Inferior parietal cortex (tissue), 1 donor: Measurements from ENCODE around the gene KIF1B.

ENCODE experiments used
- DNase-seq: peaks from one replicate; pipeline ENCODE4 v3.0.0-alpha.2; 2016; ENCODE audit errors: extremely low spot score

KIF1B gene

GRCh38 chr1:10209905-10210810 lies at the start of gene KIF1B:
TSS of gene KIF1B (plus strand) at chr1:10210570. CDS start at chr1:10232329, 21,759 bp downstream.
- DNase-seq: peak; percentile 98

DNA sequence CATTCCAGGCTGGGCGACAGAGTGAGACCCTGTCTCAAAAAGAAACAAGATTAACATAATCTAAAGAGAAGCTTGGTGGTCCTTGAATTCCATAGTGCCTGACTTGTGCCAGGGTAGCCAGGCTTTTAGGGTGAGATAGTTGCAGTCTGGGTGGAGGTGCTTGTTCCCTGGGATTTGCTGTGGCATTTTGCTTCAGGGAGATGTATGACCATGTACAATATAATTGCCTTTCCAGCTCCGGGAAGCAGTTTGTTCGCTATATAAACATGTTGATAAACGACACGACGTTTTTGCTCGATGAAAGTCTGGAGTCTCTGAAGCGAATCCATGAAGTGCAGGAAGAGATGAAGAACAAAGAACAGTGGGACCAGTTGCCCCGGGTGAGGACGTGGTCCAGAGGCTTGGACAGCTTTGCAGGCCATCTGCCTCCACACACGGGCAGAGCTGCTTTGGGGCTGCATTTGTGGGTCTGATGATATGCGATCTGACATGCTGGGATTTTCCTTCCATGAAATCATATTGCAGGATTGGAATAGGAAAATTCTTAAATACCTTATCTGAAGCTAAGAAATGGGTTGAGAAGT lies 49.4 kb upstream of the KIF1B start:
- DNase-seq: peak; percentile 57

GRCh38 chr1:10161541-10162290 lies 48.7 kb upstream of the KIF1B start:
- peak; percentile 20 for DNase-seq

DNA sequence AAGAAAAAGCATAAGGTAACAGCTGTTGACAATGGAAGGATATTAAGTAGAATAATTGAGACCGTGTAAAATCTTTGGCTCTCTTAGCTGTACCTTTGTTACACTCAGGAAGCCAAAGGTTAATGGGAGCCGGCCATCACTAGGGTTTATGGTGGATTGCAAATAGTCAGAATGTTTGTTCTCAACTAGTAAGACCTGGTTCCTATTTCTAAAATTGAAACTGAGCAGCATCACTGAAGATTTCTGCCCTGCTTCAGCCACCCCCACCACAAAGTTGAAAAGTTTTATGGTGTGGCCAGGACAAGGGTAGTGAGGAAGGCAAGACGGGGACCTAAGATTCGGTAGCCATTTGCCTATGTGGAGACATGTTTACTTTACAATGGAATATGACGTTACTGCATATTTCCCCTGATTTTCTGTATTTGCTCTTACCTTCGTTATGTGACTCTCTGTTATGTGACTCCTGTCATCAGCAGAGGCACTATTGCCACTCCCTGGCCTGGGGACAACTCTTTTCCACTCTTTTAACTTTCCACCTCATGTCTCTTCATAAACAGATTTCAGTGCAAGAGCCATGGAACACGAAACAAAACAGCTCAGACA lies 41.4 kb upstream of the KIF1B start:
- DNase-seq: no peak

DNA sequence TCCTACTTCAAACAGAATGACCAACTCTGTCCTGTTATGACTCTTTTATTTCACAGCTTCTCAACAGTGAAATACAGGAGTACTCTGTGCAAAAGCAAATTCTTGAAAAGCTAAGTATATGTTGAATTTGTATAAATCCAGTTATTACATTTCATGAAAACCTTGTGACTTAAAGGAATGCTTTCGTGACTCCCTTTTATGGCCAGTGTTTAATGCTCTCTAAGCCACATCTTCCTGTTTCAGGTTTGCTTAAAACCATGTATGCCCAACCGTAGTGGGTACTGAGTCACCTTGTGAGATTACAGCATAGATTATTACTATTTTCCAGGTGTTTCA lies 40.2 kb upstream of the KIF1B start:
- no peak for DNase-seq

- no peak for DNase-seq
These were observed 39.1 kb upstream of the KIF1B start for GRCh38 chr1:10171105-10171767.

- no peak for DNase-seq
These were observed 38.2 kb upstream of the KIF1B start for GRCh38 chr1:10171995-10172669.

- no peak for DNase-seq
These were observed 36.8 kb upstream of the KIF1B start for GRCh38 chr1:10173582-10173981.

DNA sequence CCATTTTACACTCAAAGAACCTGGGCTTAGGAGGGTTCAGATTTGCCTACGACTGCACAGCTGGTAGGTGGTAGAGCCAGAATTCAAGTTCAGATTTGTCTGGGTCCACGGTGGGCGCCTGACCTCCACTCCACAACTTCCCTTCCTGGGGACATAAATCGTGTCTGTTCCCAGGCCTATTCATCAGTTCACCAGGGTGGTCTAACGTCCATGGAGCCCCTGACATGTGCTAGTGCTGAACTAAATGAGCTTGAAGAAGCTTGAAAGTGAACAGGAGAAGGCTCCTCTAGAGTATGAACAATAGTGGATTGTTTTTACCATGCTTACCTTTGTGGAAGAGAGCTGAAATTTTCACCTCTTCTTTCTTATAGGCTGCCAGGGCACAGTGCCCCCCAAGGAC lies 32.5 kb upstream of the KIF1B start:
- DNase-seq: no peak

- peak; percentile 20 for DNase-seq
These were observed 31.6 kb upstream of the KIF1B start for GRCh38 chr1:10178597-10179405.

- peak; percentile 61 for DNase-seq
These were observed 30.8 kb upstream of the KIF1B start for GRCh38 chr1:10179406-10180091.

DNA sequence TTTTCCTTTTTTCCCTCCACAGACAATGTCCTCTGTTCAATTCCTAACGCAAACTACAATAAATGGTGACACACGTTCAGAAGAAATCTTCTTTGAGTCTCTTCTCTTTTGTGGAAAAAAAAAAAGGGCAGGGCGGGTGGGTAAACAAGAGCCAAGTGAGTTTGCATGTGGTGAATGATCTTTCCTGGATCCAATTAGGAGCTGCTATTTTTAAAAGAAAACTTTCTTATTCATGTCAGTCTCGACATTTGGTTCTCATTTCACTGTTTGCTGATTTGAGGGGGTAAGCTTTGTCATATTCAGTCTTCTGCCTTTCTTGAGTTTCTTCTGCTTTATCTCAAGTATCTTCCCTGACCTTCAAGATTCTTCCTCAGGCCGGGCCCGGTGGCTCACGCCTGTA lies 29.2 kb upstream of the KIF1B start:
- no peak for DNase-seq

- DNase-seq: no peak
These were observed 24.6 kb upstream of the KIF1B start for GRCh38 chr1:10185759-10186158.

- no peak for DNase-seq
These were observed 23.9 kb upstream of the KIF1B start for GRCh38 chr1:10186331-10187025.

DNA sequence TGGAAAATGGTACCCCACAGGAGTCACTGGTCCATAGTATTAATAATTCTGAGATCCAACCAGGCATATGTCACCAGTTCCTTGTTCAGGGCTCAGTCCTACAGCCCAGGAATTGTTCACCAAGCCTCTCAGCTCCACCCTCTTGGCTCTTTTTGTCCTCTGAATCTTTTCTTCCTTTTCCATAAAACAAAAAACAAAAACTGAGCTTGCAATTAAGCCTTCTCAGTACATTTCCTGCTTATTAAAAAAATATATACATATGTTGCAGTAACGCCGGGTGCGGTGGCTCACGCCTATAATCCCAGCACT lies 23.4 kb upstream of the KIF1B start:
- DNase-seq: no peak

DNA sequence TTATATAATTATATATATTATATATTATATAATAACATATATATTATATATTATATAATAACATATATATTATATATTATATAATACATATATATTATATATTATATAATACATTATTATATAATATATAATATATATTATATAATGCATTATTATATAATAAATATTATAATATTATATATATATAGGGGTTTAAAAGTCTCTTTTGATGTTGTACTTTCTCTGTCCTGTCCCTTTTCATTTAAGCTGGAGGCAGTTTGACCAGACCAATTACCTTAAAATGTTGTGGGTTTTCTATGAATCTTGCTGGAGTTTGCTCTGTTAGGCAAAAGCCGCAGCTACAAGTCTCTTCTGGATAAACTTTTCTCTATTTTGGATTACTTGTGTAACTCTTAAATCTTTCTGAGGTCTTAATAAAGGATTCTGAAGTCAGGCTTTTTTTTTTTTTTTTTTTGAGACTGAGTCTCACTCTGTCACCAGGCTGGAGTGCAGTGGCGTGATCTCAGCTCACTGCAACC lies 22.2 kb upstream of the KIF1B start:
- no peak for DNase-seq

DNA sequence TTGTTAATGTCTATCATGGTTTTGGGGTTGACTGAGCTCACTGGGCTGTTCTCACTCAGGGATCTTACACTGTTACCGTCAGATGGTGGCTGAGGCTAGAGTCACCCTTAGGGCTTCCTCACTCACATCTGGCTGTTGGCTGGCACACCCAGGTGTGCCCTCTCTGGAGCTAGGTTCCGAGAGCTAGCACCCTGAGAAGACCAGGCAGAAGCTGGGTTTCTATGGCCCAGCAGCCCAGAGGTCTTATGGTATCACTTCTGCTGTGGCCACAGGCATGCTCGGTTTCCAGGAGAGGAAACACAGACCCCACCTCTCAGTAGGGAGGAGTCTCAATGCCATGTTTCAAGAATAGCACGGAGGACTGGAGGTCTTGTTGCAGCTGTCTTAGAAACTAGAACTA lies 20.7 kb upstream of the KIF1B start:
- DNase-seq: no peak

DNA sequence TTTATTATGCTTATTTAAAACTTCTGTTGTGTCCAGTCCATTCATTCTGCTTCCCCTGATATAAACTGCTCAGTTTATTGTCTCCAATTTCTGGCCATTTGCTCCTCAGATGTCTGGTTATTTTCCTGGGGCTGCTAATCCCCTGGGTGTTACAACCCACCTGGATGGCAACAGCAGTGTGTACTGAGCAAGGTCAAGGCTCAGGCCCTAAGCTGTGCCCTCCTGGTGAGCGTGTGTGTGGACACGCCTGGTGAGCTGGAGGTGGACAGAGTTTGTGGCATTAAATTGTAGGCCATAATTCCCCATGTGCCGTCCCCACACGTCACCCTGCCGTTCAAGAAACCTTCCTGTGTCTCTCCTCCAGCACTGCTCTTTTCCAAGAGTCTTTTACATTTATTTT lies 18.1 kb upstream of the KIF1B start:
- DNase-seq: no peak

DNA sequence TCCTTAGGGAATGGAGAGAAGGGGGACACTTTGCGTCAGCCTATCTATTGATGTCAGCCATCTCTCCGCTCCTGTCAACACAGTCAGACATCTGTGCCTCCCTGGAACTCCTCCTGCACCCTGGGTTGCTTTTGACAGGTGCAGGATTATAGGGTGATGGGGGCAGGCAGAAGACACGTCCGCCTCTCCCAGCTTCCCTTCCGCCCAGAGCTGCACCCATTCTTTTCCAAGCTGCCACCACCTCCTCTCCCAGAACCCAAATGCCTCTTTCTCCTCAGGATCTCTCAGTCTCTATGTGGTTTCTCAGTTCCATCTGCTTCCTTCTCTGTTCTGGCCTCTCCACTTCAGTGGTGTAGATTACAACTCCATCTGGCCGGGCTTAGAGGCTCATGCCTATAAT lies 17.1 kb upstream of the KIF1B start:
- DNase-seq: no peak
